ENCODE data around the gene EFNB2.

DNA sequence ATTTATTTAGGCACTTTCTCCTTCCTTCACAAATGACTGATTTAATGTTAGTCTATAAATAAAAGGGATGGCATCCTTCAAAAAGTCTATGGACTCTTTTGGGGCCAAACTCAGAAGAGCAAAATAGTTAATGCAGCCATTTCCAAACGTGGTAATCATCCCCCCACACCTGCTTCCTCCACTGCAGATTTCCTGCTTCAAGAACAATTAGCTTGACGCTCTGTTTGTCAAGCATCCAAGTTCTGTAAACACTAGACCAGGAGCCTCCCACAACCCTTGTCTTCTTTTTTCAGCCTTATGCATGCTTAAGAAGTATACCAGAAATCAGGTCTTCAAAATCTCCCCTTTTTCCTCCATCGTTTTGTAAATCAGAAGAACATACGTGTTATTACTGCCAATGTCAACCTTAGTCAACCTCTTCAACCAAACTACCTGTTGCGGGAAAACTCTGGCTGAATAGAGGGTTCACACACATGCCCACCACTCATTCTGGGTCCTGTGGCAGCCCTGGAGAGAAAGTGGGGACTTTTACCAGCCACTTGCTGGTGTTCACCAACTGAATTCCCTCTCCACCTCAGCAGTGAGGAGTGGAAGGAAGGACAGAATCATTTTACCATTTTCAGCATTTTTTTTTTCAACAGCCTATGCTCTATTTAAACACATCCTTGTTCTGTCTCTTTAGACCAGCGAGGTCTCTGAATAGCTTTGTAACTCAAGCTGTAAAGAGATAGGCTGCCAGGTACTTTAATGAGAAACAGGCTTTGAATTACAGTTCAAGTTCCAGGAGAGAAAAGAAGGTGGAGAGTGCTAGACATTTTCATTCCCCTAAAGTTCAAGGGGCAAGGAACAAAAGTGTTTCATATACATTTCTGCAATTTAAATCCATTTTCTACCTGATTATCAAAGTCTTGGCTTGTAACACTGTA lies 39.1 kb downstream of the EFNB2 start:
- TF ChIP-seq, protein P1, sequence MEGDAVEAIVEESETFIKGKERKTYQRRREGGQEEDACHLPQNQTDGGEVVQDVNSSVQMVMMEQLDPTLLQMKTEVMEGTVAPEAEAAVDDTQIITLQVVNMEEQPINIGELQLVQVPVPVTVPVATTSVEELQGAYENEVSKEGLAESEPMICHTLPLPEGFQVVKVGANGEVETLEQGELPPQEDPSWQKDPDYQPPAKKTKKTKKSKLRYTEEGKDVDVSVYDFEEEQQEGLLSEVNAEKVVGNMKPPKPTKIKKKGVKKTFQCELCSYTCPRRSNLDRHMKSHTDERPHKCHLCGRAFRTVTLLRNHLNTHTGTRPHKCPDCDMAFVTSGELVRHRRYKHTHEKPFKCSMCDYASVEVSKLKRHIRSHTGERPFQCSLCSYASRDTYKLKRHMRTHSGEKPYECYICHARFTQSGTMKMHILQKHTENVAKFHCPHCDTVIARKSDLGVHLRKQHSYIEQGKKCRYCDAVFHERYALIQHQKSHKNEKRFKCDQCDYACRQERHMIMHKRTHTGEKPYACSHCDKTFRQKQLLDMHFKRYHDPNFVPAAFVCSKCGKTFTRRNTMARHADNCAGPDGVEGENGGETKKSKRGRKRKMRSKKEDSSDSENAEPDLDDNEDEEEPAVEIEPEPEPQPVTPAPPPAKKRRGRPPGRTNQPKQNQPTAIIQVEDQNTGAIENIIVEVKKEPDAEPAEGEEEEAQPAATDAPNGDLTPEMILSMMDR (IDR thresholded peaks at IDR 0.05; ENCODE audit: poor library complexity, severe bottlenecking) = no peak
- TF ChIP-seq TAF1 (IDR thresholded peaks at IDR 0.05; ENCODE audit: low read depth) (no peak), POLR2AphosphoS5 (IDR thresholded peaks at IDR 0.05) (no peak)

Measured in neural cell (in vitro differentiated cells).